Ectodermal cell (in vitro differentiated cells): ENCODE measurements around the gene SLC25A42.
"Not testable (repeated sequence)": the region's sequence is repeated elsewhere in the genome, so short reads cannot be mapped to it uniquely, and the experiment has no call there.

Experiments used
- H3K27ac ChIP-seq: 2 replicates; pipeline ENCODE4 v1.7.0; 2013; ENCODE audit warnings: mild to moderate bottlenecking, low read depth, low read length; ENCODE audit not compliant: insufficient read depth, poor library complexity, severe bottlenecking
- H3K27me3 ChIP-seq: 2 replicates; pipeline ENCODE4 v1.7.0; 2013; ENCODE audit warnings: mild to moderate bottlenecking, low read length; ENCODE audit not compliant: insufficient read depth, control insufficient read depth, poor library complexity, severe bottlenecking
- H3K36me3 ChIP-seq: one replicate; pipeline ENCODE4 v1.7.0; 2013; ENCODE audit warnings: low read length; ENCODE audit not compliant: control insufficient read depth, insufficient read depth
- H3K4me1 ChIP-seq: one replicate; pipeline ENCODE4 v1.7.0; 2013; ENCODE audit warnings: low read length; ENCODE audit not compliant: control insufficient read depth, insufficient read depth
- H3K4me3 ChIP-seq: 2 replicates; pipeline ENCODE4 v1.7.0; 2013; ENCODE audit warnings: low read depth, low read length, control low read depth; ENCODE audit not compliant: insufficient read depth
- H3K9me3 ChIP-seq: 2 replicates; pipeline ENCODE4 v1.7.0; 2013; ENCODE audit warnings: mild to moderate bottlenecking, low read length, moderate library complexity; ENCODE audit not compliant: control insufficient read depth
- WGBS, 2 experiments: methylation state at CpG; one replicate each; pipeline ENCODE4 v1.1.7; 2013; ENCODE audit warnings: missing lambda C conversion rate in 2 of 2; 5-methylcytosine and 5-hydroxymethylcytosine counted together

Gene SLC25A42

GRCh38 chr19:19146865-19147264 lies 83.1 kb downstream of the SLC25A42 start:
- Histone ChIP-seq H3K36me3 (no peaks in the 10 kb centered on the region), H3K4me1 (no peaks in the 10 kb centered on the region), H3K27me3 (no peaks in the 10 kb centered on the region), H3K9me3 (no peaks in the 10 kb centered on the region), H3K4me3 (no peak overlapping the region), H3K27ac (no peak overlapping the region)
- 89 to 92% methylated on average over 7 of the region's 7 CpGs for WGBS, 2 experiments

- 88 to 90% methylated on average over 5 of the region's 5 CpGs for WGBS, 2 experiments
- no peaks in the 10 kb centered on the region for H3K36me3 ChIP-seq
- H3K4me1 ChIP-seq, result no peaks in the 10 kb centered on the region
- no peak overlapping the region for H3K4me3 ChIP-seq
- H3K27me3 ChIP-seq, result no peaks in the 10 kb centered on the region
- no peaks in the 10 kb centered on the region for H3K9me3 ChIP-seq
- H3K27ac ChIP-seq, result no peak overlapping the region
Measured at GRCh38 chr19:19147344-19147743, 83.5 kb downstream of the SLC25A42 start.

GRCh38 chr19:19148504-19148903 lies 84.7 kb downstream of the SLC25A42 start:
- not testable (repeated sequence) for H3K4me3 ChIP-seq, H3K4me1 ChIP-seq, H3K27me3 ChIP-seq, H3K27ac ChIP-seq, H3K9me3 ChIP-seq, H3K36me3 ChIP-seq
- 89 to 91% methylated on average over 8 of the region's 8 CpGs for WGBS, 2 experiments

- Histone ChIP-seq H3K9me3 (no peaks in the 10 kb centered on the region), H3K4me3 (no peak overlapping the region), H3K4me1 (no peaks in the 10 kb centered on the region), H3K27me3 (no peaks in the 10 kb centered on the region), H3K27ac (no peak overlapping the region), H3K36me3 (no peaks in the 10 kb centered on the region)
- 88 to 90% methylated on average over 2 of the region's 2 CpGs for WGBS, 2 experiments
Measured at GRCh38 chr19:19149435-19149834, 85.6 kb downstream of the SLC25A42 start.

- Histone ChIP-seq H3K4me3 (no peak overlapping the region), H3K27me3 (no peaks in the 10 kb centered on the region), H3K27ac (no peak overlapping the region), H3K36me3 (no peaks in the 10 kb centered on the region), H3K9me3 (no peaks in the 10 kb centered on the region), H3K4me1 (no peaks in the 10 kb centered on the region)
- WGBS, 2 experiments, result 85 to 87% methylated on average over 11 of the region's 11 CpGs
Measured at GRCh38 chr19:19151418-19151817, 87.6 kb downstream of the SLC25A42 start.

GRCh38 chr19:19152668-19153384 lies 89.0 kb downstream of the SLC25A42 start:
- WGBS, 2 experiments, result 90 to 91% methylated on average over 13 of the region's 13 CpGs

GRCh38 chr19:19154768-19155494 lies 91.1 kb downstream of the SLC25A42 start:
- WGBS, 2 experiments, result 85 to 92% methylated on average over 6 of the region's 6 CpGs
- H3K27me3 ChIP-seq, result no peaks in the 10 kb centered on the region
- no peaks in the 10 kb centered on the region for H3K9me3 ChIP-seq

More at GRCh38 chr19:19152668-19153384, 89.0 kb downstream of the SLC25A42 start:
- Histone ChIP-seq H3K9me3 (no peaks in the 10 kb centered on the region), H3K27ac (no peak overlapping the region), H3K36me3 (no peaks in the 10 kb centered on the region), H3K27me3 (no peaks in the 10 kb centered on the region), H3K4me1 (no peaks in the 10 kb centered on the region), H3K4me3 (no peak overlapping the region)

GRCh38 chr19:19155495-19156219 lies 91.9 kb downstream of the SLC25A42 start:
- WGBS, 2 experiments, result 87 to 89% methylated on average over 10 of the region's 10 CpGs
- H3K36me3 ChIP-seq, result no peaks in the 10 kb centered on the region
- H3K27me3 ChIP-seq, result no peaks in the 10 kb centered on the region
- no peak overlapping the region for H3K27ac ChIP-seq
- H3K4me3 ChIP-seq, result no peak overlapping the region
- no peaks in the 10 kb centered on the region for H3K4me1 ChIP-seq
- H3K9me3 ChIP-seq, result no peaks in the 10 kb centered on the region

More at GRCh38 chr19:19154768-19155494, 91.1 kb downstream of the SLC25A42 start:
- H3K4me3 ChIP-seq, result no peak overlapping the region
- no peak overlapping the region for H3K27ac ChIP-seq
- no peaks in the 10 kb centered on the region for H3K4me1 ChIP-seq
- H3K36me3 ChIP-seq, result no peaks in the 10 kb centered on the region

GRCh38 chr19:19157808-19158207 lies 94.0 kb downstream of the SLC25A42 start:
- Histone ChIP-seq H3K27ac (no peak overlapping the region), H3K4me3 (no peak overlapping the region), H3K9me3 (no peaks in the 10 kb centered on the region), H3K27me3 (no peaks in the 10 kb centered on the region), H3K4me1 (no peaks in the 10 kb centered on the region), H3K36me3 (no peaks in the 10 kb centered on the region)
- WGBS, 2 experiments, result 89% methylated on average over 6 of the region's 6 CpGs

- Histone ChIP-seq H3K36me3 (no peaks in the 10 kb centered on the region), H3K27me3 (no peaks in the 10 kb centered on the region)
Measured at GRCh38 chr19:19159534-19159933, 95.7 kb downstream of the SLC25A42 start.

More at GRCh38 chr19:19159534-19159933, 95.7 kb downstream of the SLC25A42 start:
- no peak overlapping the region for H3K27ac ChIP-seq
- no peaks in the 10 kb centered on the region for H3K4me1 ChIP-seq
- WGBS, 2 experiments, result 95 to 96% methylated on average over 2 to 4 of the region's 4 CpGs
- H3K4me3 ChIP-seq, result no peak overlapping the region
- H3K9me3 ChIP-seq, result no peaks in the 10 kb centered on the region
